ENCODE results near the gene IMMP2L.
A peak's percentile ranks its signal among the peaks of the same experiment; 100 is the strongest.

IMMP2L gene

DNA sequence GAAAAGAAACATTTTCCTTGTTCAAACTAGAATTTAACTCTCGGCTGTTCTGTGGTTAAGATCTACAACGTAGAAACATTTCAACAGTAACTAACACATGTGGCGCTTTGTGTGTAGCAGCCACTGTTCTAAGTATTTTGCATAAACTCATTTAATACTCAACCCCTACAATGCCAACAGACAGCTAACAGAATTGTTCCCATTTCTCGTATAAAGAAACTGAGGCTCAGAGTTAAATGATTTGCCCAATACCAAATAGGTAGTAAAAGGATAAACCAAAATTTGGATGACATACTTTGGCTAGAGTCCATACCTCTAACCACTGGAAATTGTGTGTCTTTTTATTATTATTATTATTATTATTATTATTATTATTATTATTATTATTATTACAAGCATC, 543.8 kb downstream of the IMMP2L start:
- no peak for DNase-seq

DNA sequence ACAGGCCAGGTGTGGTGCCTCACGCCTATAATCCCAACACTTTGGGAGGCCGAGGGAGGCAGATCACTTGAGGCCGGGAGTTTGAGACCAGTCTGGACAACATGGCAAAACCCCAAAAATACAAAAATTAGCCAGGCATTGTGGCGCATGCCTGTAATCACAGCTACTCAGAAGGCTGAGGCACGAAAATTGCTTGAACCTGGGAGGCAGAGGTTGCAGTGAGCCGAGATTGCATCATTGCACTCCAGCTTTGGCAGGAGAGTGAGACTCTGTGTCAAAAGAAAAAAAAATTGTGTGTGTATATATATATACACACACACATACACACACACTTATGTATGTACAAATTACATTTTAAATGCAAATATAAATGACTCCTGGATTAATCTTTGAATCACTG, 548.2 kb downstream of the IMMP2L start:
- DNase-seq: no peak

DNA sequence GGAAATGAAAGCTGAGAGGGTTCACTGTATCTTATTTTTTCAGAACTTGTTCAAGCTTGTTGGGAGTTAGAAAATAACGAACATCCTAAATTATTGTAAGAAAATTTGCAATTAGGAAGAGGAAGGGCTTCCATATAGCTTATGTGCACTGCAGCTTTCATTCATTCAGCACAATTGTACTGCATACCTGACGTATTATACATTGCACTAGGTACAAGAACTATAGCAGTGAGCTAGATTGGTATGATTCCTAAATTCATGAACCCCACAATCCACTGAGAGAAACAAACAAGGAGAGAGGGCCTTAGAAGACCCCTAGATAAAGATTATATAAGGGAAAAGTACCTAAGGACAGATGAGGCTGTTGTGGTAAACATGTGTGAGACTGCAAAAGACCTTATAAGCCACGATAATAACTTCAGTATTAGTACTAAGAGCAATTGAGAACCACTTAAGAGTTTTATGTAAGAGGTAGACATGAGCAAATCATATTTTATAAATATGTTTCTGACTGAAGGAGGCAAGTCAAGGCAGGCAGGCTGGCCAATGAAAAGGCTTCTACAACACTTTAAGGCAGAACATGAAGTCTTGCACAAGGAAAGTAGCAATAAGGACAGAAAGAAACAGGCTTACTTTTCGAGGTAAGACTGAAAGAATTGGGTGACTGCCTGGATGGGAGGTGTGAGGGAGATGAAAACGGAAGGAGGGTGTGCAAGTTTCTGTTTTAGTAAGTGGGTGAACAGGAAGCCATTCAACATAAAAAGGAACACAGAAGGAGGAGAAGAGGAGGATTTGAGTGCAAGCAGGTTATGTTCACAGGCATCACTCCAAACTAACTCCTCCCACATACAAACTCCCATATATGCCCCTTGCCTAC, 549.3 kb downstream of the IMMP2L start:
- DNase-seq: peak; percentile 13

DNA sequence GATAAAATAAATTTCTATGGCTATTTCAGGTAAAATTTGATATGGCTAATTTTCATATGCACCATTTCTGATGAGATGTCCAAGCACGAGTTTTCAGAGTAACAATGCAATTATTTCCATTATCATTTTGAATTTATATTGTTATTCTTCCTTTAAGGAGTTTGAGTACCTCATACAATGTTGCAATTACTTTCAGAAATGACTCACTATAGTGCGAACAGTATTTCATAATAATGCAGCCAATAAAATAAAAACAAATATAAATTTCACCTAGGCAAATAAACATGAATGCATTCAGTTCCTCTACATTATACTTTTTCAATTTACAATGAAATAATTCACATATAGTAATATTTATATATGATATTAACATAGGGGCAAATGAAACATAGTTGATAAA, 550.1 kb downstream of the IMMP2L start:
- DNase-seq: no peak

DNA sequence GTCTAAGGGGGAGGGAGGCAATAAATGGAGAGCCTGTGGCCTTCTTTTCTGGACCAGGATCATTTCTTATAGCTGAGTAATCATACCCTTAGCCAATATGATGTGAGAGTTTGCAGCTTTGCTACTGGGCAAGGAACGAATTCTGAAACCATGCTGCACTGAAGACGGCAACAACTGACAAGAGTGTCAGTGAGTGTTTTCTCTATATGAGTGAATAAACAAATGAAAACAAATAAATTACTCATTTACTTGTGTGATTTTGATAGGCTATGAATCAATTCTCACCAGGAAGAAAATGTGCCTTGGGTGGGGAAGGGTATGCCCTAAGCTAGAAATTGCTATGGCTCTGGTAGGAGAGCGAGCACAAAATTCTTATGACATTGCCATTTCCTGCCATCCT, 550.8 kb downstream of the IMMP2L start:
- no peak for DNase-seq

DNA sequence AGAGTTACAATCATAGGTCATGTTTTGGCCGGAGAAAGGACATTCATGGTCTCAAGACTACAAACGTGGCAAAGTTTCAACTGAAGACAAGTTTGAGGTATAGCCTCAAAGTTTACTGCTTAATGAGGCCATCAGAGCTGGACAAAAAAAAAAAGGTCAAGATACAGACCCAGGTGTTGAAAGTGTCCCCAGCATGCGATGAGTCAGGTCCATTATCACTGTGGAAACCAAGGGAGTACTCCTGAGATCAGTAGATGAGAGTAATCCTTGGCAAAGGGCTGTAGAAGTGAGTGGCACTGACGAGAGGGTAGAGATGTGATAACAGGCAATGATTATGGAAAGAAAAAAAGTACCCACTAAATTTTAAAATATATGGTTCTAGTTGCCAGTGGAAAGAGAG, 551.5 kb downstream of the IMMP2L start:
- no peak for DNase-seq

DNA sequence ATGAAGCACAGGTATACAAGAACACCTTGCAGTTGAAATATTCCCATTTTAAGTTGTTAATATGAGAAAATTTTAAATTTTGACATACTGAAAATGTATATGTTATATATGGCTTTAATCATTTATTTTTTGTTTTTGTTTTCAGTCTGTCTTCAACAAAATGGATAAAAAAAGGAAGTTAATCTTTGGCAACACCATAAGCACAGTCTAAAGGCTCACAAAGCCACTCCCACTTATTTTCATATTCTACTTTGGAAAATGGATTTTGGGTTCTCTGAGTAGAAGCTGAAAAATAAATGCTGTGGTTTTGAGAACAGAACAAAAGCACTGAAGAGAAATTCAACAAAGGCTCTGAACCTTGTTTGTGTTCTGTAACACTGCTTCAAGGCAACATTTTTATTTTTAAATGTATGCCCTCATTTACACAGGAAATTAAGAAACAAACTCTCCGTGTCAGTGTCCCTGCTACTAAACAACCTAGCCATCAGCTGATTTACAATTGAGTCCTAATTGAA, 552.7 kb downstream of the IMMP2L start:
- DNase-seq: no peak

DNA sequence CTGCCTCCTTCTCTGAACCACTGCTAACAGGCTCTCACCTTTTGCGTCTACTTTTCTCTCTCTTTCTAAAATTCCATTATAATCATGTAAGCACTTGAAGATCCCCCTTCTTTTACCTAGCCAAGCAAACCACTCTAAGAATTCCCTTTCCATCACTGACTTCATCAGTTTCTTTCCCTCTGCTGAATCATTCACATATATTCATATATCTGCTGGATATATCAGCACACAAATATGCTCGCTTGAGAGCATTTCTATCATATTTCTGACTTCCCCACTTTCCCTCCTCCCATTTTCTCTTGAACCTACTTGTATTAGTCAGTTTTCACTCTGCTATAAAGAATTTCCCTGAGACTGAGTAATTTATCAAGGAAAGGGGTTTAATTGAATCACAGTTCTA, 555.6 kb downstream of the IMMP2L start:
- no peak for DNase-seq

DNA sequence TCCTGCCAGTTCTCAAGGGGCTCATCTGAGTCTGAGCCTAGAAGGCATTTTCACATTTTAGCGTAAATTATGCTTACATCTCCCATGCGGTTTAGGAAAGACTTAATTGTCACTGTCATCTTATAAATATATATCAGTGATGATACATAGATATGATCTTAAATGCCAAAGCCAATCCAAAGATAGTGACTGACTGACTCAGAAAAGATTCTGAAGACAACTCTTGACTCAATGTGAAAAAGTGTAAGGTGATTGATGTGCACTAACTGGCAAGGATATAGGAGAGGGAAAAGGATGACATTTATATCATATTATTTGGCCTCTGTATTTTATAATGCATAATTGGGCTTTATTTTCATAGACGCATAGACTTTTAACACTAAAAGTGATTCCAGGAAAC, 556.3 kb downstream of the IMMP2L start:
- no peak for DNase-seq

DNA sequence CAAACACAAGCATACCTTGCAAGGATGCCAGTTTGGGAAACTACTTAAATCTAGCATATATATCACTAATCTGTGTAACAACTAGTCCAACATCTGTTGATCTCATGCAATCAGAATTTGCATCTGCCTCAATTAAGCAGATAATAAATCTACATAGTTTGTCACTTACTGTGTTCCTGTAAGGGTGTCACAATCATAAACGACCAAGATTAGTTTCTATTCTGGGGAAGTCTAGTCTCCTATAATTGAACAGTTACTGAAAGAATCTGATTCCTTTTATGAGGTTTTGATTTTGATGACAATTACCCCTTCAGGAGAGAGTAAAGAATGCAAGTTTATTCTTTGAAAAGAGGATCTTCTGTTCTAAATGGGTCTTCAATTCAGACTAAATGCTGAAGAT, 556.8 kb downstream of the IMMP2L start:
- no peak for DNase-seq

DNA sequence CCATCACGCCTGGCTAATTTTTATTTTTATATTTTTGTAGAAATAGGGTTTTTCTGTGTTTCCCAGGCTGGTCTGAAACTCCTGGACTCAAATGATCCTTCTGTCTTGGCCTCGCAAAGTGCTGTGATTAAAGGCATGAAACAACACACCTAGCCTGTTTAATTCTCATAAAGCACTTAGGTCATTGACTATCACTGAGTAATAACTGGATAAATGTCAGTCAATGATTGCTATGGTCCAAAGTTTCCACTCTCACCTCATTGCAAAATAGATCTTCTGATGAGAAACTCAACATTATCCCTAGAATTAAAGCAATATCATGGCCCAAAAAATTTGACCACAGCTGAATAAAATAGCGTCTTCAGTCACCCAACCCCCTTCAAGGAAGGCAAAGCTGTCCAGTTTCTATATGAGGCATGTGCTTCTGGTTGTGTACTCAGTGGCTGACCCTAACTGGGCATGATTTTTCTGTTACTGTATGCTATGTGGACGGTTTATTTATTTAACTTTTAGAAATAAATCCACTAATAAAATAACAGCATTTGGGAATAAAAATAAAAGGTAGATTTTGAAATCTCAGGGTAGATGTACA, 557.9 kb downstream of the IMMP2L start:
- no peak for DNase-seq

DNA sequence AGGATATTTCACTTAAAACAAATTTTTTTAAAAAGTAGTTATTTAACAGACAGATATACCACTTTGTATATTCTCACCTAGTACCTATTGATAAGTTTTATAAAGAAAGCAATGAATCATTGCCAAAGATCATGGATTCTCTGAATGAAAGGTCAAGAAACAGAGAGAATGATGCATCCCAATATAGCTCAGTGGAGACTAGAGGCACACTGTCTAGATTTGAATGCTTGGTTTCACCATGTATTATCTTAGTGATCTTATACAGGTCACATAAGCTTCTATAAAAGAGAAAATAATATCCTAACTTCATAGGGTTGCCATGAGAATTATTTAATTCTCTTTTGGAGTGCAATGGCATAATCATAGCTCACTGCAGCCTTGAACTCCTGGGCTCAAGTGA, 558.4 kb downstream of the IMMP2L start:
- no peak for DNase-seq

DNA sequence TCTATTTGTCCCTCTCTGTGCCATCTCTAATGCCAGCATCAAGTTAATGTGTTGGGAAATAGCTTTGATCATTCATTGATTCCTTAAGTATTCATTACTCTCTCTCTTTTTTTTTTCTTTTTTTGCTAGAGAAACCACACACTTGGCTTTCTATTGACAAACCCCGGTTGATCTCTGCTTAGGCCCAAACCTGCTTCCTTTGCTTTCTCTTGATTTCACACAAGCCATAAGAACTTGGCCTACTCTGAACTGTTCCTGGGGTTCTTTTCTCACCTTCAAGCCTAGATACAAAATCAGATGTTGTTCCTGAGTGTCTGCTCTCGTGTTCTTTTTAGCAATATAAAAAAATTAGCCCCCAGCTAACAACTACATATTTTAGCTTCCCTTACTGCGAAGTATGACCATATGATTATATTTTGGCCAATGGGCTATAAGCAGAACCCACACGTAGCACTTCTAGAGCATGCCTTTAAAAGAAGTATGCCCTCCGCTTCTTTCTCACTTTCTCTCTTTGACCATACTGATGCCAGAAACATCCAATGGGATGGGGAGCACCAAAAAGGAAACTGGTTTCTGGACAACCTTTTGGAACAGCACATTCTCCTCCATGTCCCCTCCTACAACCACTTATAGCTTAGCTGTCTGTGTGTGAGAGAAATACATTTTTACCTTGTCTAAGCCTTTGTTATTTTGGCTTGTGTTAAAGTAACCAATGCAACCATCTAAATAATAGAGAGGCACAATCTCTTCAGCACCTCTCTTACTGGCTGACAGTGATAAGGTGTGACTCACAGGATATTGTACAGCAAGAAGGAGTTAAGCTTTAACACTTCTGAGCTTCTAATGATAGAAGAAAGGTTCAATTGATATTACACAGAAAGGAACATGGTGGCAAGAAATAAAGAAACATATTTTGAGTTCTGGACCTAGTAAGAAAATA, 568.0 kb downstream of the IMMP2L start:
- DNase-seq: no peak

DNA sequence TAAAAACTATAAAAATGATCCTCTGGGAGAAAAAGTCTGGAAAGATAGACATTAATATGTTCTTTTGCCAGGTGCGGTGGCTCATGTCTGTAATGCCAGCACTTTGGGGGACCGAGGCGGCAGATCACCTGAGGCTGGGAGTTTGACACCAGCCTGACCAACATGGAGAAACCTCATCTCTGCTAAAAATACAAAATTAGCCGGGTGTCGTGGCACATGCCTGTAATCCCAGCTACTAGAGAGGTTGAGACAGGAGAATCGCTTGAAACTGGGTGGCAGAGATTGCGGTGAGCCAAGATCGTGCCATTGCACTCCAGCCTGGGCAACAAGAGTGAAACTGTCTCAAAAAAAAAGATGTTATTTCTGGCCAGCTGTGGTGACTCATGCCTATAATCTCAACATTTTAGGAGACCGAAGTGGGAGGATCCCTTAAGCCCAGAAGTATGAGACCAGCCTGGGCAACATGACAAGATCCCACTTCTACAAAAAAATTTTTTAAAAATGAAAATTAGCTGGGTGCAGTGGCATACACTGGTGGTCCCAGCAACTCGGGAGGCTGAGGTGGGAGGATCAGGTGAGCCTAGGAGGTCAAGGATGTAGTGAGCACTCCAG, 573.3 kb downstream of the IMMP2L start:
- DNase-seq: no peak

DNA sequence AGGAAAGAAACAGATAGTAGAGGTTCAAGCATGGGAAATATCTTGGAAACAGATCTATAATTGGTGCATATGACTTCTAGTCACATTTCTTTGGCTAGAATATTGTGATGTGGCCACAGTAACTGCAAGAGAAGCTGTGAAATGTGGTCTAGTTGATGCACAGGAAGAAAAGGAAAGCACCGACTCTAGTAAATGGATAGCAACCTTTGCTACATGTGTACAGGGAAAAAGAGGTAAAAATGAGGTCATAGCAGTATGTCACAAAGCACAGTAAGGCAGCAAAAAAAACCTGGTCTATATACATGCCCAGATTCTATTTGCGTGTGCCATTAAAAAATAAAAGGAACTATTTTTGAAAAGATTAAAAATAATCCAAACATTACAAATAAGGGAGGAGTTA, 573.9 kb downstream of the IMMP2L start:
- DNase-seq: no peak

DNA sequence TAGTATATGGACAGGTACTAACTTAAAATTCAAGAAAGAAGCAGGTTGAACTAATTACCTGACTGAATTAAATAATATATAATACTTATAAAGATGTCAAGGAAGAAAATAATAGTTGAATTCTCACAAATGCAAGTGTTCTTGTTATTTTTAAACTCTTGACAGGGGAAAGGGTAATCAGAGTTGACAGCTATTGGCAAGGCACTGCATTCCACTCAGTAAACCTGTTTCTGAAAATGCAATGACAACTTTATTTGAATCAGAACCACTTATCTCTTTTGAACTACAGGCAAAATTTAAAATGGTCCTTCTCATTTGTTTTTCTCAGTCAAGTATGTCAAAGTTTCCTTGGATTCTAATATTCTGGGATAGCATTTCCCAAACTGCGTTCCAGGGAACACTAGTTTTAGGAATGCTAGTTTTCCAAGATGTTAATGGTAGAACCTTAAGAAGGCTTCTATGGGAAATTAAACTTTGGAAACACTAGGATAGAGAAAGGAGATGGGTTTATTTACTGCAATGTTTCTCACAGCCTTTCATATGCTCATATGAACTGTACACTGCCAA, 575.1 kb downstream of the IMMP2L start:
- DNase-seq: no peak

DNA sequence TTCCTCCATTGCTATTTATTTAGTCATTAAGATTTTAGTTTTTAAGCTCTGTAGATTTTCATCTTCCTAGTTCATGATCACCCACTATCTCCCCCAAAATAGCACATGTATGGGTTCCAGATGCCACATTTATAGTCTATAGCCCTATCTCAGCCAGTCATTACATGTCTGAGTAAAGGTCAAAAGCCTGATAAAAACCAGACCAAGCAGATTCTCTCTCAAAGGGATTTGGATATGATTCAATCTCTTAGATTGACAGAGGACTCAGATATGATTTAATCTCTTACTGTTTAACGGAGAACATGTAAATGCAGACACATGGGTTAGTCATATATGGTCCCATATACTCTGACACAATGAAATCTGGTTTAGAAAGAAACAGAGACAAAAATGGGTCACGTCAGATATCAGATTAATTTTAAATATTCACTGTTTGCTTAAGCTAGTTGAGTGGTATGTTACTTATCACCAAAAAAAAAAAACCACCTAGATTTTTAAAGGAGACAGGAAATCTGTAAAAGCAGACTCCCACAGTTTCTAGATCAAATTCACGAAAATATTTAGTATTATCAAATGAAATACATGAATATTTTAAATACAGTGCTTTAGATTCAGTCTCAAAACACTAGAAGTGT, 578.4 kb downstream of the IMMP2L start:
- DNase-seq: no peak

DNA sequence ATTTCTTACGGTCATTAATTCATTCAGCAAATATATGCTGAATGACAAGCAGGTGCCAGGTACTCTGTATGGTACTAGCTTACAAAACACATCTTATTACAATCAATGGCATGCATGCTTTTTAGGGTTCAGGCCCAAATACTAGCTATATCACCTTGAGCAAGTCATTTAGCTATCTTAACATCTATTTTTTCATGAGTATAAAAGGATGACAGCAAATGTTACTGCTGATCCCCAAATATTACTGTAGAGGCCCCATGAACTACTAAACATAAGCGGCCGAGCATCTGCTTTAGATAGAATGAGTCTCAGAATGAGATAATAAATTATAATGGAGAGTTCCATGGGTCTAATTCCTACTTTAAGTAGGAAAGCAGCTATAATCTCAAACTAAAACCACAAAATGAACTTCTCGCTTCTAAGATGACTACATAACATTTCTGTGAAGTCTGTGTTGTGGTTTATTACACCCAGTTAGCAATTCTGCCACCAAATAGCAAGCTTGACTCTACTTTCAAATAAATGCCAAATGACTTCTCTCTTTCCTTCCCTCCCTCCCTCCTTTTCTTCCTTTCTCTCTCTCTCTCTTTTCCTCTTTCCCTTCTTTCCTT, 585.1 kb downstream of the IMMP2L start:
- no peak for DNase-seq

DNA sequence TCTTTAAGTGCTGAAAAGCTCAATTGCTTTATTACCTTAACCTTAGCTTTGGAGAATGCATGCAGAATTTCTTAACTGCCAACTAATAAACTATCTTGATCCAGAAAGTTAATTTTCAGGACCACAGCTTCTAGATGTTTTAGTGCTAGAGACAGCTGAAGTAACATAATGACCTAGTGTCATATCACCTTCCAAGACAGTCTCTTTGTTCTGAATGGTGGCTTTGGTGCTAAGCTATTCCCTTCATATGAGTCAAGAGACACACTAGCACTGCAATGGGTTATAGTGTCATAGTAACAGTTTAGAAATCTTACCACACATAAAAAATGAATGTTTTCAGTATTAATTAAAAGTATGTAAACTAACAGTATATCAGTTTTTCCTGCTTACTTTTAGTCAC, 586.8 kb downstream of the IMMP2L start:
- no peak for DNase-seq

DNA sequence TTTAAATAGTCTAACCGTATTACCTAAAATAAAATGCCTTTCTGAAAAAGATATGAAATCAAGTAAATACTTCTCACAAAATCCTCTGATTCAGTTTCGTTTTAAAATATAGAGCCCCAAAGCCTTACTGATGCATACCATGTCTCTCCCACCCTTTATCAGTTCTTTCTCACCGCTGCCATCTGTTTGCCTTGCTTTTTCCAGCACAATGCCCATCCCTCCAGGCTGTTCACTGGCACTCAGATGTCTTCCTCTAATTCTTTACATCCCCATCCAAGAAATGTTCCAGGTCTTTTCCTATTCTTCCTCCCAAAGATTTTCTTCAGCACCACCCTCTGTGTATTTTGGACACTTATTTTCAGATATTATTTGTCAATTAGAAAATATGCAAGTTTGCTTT, 587.9 kb downstream of the IMMP2L start:
- no peak for DNase-seq

DNA sequence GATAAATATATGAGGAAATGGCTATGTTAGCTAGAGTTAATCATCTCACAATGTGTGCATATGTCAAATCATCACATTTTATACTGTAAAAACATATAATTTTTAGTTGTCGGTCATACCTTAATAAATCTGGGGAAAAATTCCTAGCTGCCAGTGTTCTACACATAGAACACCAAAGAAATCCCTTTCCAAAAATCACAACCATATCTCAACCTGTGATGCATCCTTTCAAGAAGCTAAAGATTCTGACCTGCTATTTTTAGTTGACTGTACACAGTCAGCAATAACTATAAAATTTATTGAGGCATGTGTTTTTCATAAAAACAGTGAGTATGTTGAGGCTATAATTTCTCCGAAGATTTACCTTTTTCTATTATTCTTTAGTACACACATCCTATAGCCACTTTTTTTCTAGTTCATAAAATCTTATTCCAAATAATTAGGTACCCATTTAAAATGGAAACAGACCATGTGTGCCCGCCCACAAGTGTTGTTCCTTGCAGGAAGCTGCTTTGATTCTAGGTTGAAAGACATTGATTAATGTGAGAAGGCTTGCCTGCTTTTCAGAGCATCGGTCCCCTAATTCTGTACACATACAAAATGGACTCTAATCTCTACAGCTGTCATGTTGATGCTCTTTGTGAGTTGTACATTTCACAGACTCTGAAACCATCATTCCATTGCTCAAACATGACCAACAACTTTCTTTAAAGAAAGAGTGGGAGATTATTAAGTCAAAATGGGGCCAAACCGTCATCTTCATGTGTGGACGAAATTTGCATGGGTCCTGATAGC, 588.9 kb downstream of the IMMP2L start:
- no peak for DNase-seq
